Stomach (tissue), 9 donors: ENCODE measurements around the gene GADD45GIP1. TPM values are rescaled to one million over a fixed set of nuclear protein-coding genes. Genes with fewer than 3 reads are reported as not detected.

ENCODE experiments used
- DNase-seq, 2 donors: peaks; one replicate each; pipeline versions ENCODE4 v3.0.0 to v3.0.0-alpha.2; 2013 to 2019
- H3K27ac ChIP-seq, 5 donors: fragments of 200-600 bp in 4 of 5; sonication (generic) in 4 of 5; one replicate each; pipeline ENCODE4 v1.5.1; 2013 to 2019; ENCODE audit warnings: mild to moderate bottlenecking in 1 of 5, moderate library complexity in 1 of 5
- H3K27me3 ChIP-seq, 3 donors: fragments of 200-600 bp; sonication (generic); one replicate each; pipeline ENCODE4 v1.5.1; 2017 to 2019; ENCODE audit warnings: mixed run types in 1 of 3
- H3K36me3 ChIP-seq, 4 donors: fragments of 200-600 bp; sonication (generic); 1 replicate in 3 of 4; 2 replicates in 1 of 4; pipeline ENCODE4 v1.5.1; 2016 to 2019
- H3K4me1 ChIP-seq, 4 donors: fragments of 200-600 bp; sonication (generic); one replicate each; pipeline ENCODE4 v1.5.1; 2016 to 2019
- H3K4me3 ChIP-seq, 4 donors: fragments of 200-600 bp; sonication (generic) in 3 of 4; one replicate each; pipeline ENCODE4 v1.5.1; 2016 to 2019; ENCODE audit warnings: mild to moderate bottlenecking in 1 of 4
- H3K9me3 ChIP-seq, 4 donors: fragments of 200-600 bp; sonication (generic); one replicate each; pipeline ENCODE4 v1.5.1; 2016 to 2019
- POLR2A ChIP-seq, 4 donors: fragments of 450-650 bp; IDR thresholded peaks; one replicate each; pipeline ENCODE4 v1.6.1; 2016; ENCODE audit warnings: antibody characterized with exemption in 4 of 4, control low read depth in 2 of 4, mild to moderate bottlenecking in 1 of 4, moderate library complexity in 1 of 4
- POLR2AphosphoS5 ChIP-seq, 3 donors: sonication (generic); formaldehyde crosslinking; IDR thresholded peaks; one replicate each; pipeline ENCODE4 v1.6.1; 2016; ENCODE audit warnings: antibody characterized with exemption in 3 of 3
- WGBS, 5 donors: extraction: QIAGEN DNeasy Blood & Tissue Kit in 3 of 5; methylation state at CpG; one replicate each; pipeline versions ENCODE4 v1.1.5 to v1.1.7; 2013 to 2018; 5-methylcytosine and 5-hydroxymethylcytosine counted together
- intact Hi-C: fragments of 100-400 bp; cut with DNase I; formaldehyde crosslinking; loops from one replicate; pipeline ENCODE4 v1.15.1; 2023; ENCODE audit warnings: low total_unique reads
- polyA plus RNA-seq, 3 donors: library from polyadenylated mRNA; stranded (reverse); fragments of 200-250 nt; gene quantifications; one replicate each; pipeline ENCODE4 v1.2.3, GENCODE V29; 2013
- small RNA-seq, 4 donors: library from RNA; depleted of rRNA; stranded (forward); fragments of <200 nt; gene quantifications; one replicate each; pipeline ENCODE3, GENCODE V24; 2016
- total RNA-seq, 5 donors: library from RNA; depleted of rRNA; stranded (reverse); fragments of >200 nt; gene quantifications; one replicate each; pipeline versions ENCODE4 v1.1.0 to v1.2.3, GENCODE V29; 2014 to 2016
- donor health status: healthy with polysubstance abuse.
- donor health status: Bipolar disorder and iron deficiency.
- donor health status: healthy.

GADD45GIP1 gene
- total and polyA plus RNA-seq, 8 donors, result 1.8 to 93.3 (median 51.1) TPM

GRCh38 chr19:12907166-12907565 lies 49.9 kb downstream of the GADD45GIP1 start:
- H3K27me3 ChIP-seq, result no peaks in the 10 kb centered on the region
- no peak overlapping the region for H3K4me3 ChIP-seq
- peak overlapping the region; percentile 42 to 75 (median 60) for H3K27ac ChIP-seq
- TF ChIP-seq POLR2AphosphoS5 (IDR thresholded peaks at IDR 0.05), result peak in 2 of 3 donors; percentile 33 to 79
- TF ChIP-seq POLR2A (IDR thresholded peaks at IDR 0.05), result no peak
- DNase-seq, result peak; percentile 74 to 78
- H3K4me1 ChIP-seq, result peaks cover 0 to 8% (median 3%) of the 10 kb centered on the region in 4 donors
- WGBS, 5 donors, result 30 to 61% (median 49%) methylated on average over 9 of the region's 9 CpGs
- no peaks in the 10 kb centered on the region for H3K36me3 ChIP-seq
- intact Hi-C loops, result no loop called here
- no peaks in the 10 kb centered on the region for H3K9me3 ChIP-seq

Small RNA genes within 50 kb of the gene (small RNA-seq; reads per million reads assigned to genes)
- gene MIR5695 (0 to 0.10 (median 0) reads per million in 4 donors), gene MIR6515 (0 to 0.98 (median 0.48) reads per million in 4 donors)

Other genes with a start within 250 kb of the GADD45GIP1 start
- gene TNPO2, start 233.3 kb downstream of the GADD45GIP1 start, total RNA-seq, result 100 to 1,000 TPM in 1 of 5 donors, 10 to 100 TPM in 4; 20.6 to 143 (median 59.8) TPM
- gene TNPO2, start 233.3 kb downstream of the GADD45GIP1 start, polyA plus RNA-seq, result 10 to 100 TPM; 13.7 to 18.5 (median 17.2) TPM
- 100 to 1,000 TPM; 104 to 687 (median 176) TPM for gene TRIR, start 222.5 kb downstream of the GADD45GIP1 start, total RNA-seq
- gene TRIR, start 222.5 kb downstream of the GADD45GIP1 start, polyA plus RNA-seq, result 100 to 1,000 TPM; 341 to 367 (median 348) TPM
- gene GET3, start 219.7 kb downstream of the GADD45GIP1 start, total RNA-seq, result 10 to 100 TPM in 3 of 5 donors, 1 to 10 TPM in 1, under 1 TPM in 1; 0.89 to 27.2 (median 15.5) TPM
- 10 to 100 TPM; 55.1 to 90.4 (median 75.5) TPM for gene GET3, start 219.7 kb downstream of the GADD45GIP1 start, polyA plus RNA-seq
- gene BEST2, start 205.4 kb downstream of the GADD45GIP1 start, total RNA-seq, result 100 to 1,000 TPM in 1 of 5 donors, not detected in 4; 165 TPM
- gene BEST2, start 205.4 kb downstream of the GADD45GIP1 start, polyA plus RNA-seq, result under 1 TPM in 1 of 3 donors, not detected in 2; 0.08 TPM
- gene HOOK2, start 181.7 kb downstream of the GADD45GIP1 start, total RNA-seq, result 100 to 1,000 TPM in 3 of 5 donors, 10 to 100 TPM in 2; 33.0 to 797 (median 303) TPM
- gene HOOK2, start 181.7 kb downstream of the GADD45GIP1 start, polyA plus RNA-seq, result 10 to 100 TPM; 30.1 to 74.1 (median 66.7) TPM
- 100 to 1,000 TPM; 178 to 625 (median 336) TPM for gene JUNB, start 165.7 kb downstream of the GADD45GIP1 start, total RNA-seq
- gene JUNB, start 165.7 kb downstream of the GADD45GIP1 start, polyA plus RNA-seq, result 100 to 1,000 TPM; 128 to 152 (median 136) TPM
- 100 to 1,000 TPM; 118 to 284 (median 129) TPM for gene PRDX2, start 155.4 kb downstream of the GADD45GIP1 start, total RNA-seq
- gene PRDX2, start 155.4 kb downstream of the GADD45GIP1 start, polyA plus RNA-seq, result 100 to 1,000 TPM; 213 to 257 (median 240) TPM
- gene THSD8, start 155.2 kb downstream of the GADD45GIP1 start, total RNA-seq, result not detected
- gene THSD8, start 155.2 kb downstream of the GADD45GIP1 start, polyA plus RNA-seq, result 1 to 10 TPM; 2.9 to 8.3 (median 5.1) TPM
- gene RNASEH2A, start 150.6 kb downstream of the GADD45GIP1 start, total RNA-seq, result 10 to 100 TPM in 2 of 5 donors, 1 to 10 TPM in 2, under 1 TPM in 1; 0.45 to 36.2 (median 6.2) TPM
- 10 to 100 TPM in 1 of 3 donors, 1 to 10 TPM in 2; 5.4 to 10.6 (median 6.4) TPM for gene RNASEH2A, start 150.6 kb downstream of the GADD45GIP1 start, polyA plus RNA-seq
- not detected for gene RTBDN, start 122.6 kb downstream of the GADD45GIP1 start, total RNA-seq
- under 1 TPM in 1 of 3 donors, not detected in 2; 0.53 TPM for gene RTBDN, start 122.6 kb downstream of the GADD45GIP1 start, polyA plus RNA-seq
- 10 to 100 TPM in 1 of 5 donors, 1 to 10 TPM in 3, not detected in 1; 1.3 to 33.9 (median 5.9) TPM for gene MAST1, start 118.7 kb downstream of the GADD45GIP1 start, total RNA-seq
- gene MAST1, start 118.7 kb downstream of the GADD45GIP1 start, polyA plus RNA-seq, result 1 to 10 TPM in 1 of 3 donors, under 1 TPM in 2; 0.43 to 1.1 (median 0.56) TPM
- 10 to 100 TPM; 11.9 to 53.1 (median 30.4) TPM for gene DNASE2, start 75.8 kb downstream of the GADD45GIP1 start, total RNA-seq
- gene DNASE2, start 75.8 kb downstream of the GADD45GIP1 start, polyA plus RNA-seq, result 10 to 100 TPM in 2 of 3 donors, 1 to 10 TPM in 1; 9.0 to 26.2 (median 20.3) TPM
- under 1 TPM in 1 of 5 donors, not detected in 4; 0.18 TPM for gene KLF1, start 70.0 kb downstream of the GADD45GIP1 start, total RNA-seq
- gene KLF1, start 70.0 kb downstream of the GADD45GIP1 start, polyA plus RNA-seq, result under 1 TPM in 2 of 3 donors, not detected in 1; 0.05 to 0.19 TPM
- gene GCDH, start 66.1 kb downstream of the GADD45GIP1 start, total RNA-seq, result 10 to 100 TPM in 4 of 5 donors, not detected in 1; 17.5 to 30.8 (median 23.9) TPM
- gene GCDH, start 66.1 kb downstream of the GADD45GIP1 start, polyA plus RNA-seq, result 10 to 100 TPM; 21.6 to 26.6 (median 24.0) TPM
- not detected for gene SYCE2, start 37.9 kb downstream of the GADD45GIP1 start, total RNA-seq
- gene SYCE2, start 37.9 kb downstream of the GADD45GIP1 start, polyA plus RNA-seq, result under 1 TPM in 1 of 3 donors, not detected in 2; 0.23 TPM
- 100 to 1,000 TPM in 1 of 5 donors, 10 to 100 TPM in 4; 27.2 to 125 (median 51.9) TPM for gene FARSA, start 23.5 kb downstream of the GADD45GIP1 start, total RNA-seq
- 10 to 100 TPM; 34.7 to 40.3 (median 39.4) TPM for gene FARSA, start 23.5 kb downstream of the GADD45GIP1 start, polyA plus RNA-seq
- gene CALR, start 18.6 kb downstream of the GADD45GIP1 start, total RNA-seq, result 100 to 1,000 TPM; 337 to 947 (median 504) TPM
- 100 to 1,000 TPM in 2 of 3 donors, 10 to 100 TPM in 1; 71.2 to 236 (median 158) TPM for gene CALR, start 18.6 kb downstream of the GADD45GIP1 start, polyA plus RNA-seq
- 100 to 1,000 TPM in 3 of 5 donors, 10 to 100 TPM in 2; 44.1 to 144 (median 103) TPM for gene RAD23A, start 11.4 kb downstream of the GADD45GIP1 start, total RNA-seq
- 100 to 1,000 TPM; 101 to 141 (median 106) TPM for gene RAD23A, start 11.4 kb downstream of the GADD45GIP1 start, polyA plus RNA-seq
- under 1 TPM in 1 of 5 donors, not detected in 4; 0.58 TPM for gene DAND5, start 12.4 kb upstream of the GADD45GIP1 start, total RNA-seq
- under 1 TPM in 2 of 3 donors, not detected in 1; 0.12 to 0.13 TPM for gene DAND5, start 12.4 kb upstream of the GADD45GIP1 start, polyA plus RNA-seq
- 100 to 1,000 TPM in 1 of 5 donors, 10 to 100 TPM in 4; 14.0 to 183 (median 63.3) TPM for gene NFIX, start 38.3 kb upstream of the GADD45GIP1 start, total RNA-seq
- 10 to 100 TPM; 11.5 to 45.0 (median 30.2) TPM for gene NFIX, start 38.3 kb upstream of the GADD45GIP1 start, polyA plus RNA-seq
- 10 to 100 TPM in 2 of 5 donors, 1 to 10 TPM in 2, not detected in 1; 1.3 to 19.3 (median 7.6) TPM for gene LYL1, start 145.6 kb upstream of the GADD45GIP1 start, total RNA-seq
- 1 to 10 TPM; 4.1 to 5.5 (median 5.0) TPM for gene LYL1, start 145.6 kb upstream of the GADD45GIP1 start, polyA plus RNA-seq
- 100 to 1,000 TPM in 1 of 5 donors, 10 to 100 TPM in 4; 29.6 to 373 (median 36.5) TPM for gene TRMT1, start 159.5 kb upstream of the GADD45GIP1 start, total RNA-seq
- gene TRMT1, start 159.5 kb upstream of the GADD45GIP1 start, polyA plus RNA-seq, result 10 to 100 TPM; 64.7 to 88.2 (median 77.9) TPM
- gene NACC1, start 161.0 kb upstream of the GADD45GIP1 start, total RNA-seq, result 100 to 1,000 TPM in 1 of 5 donors, 10 to 100 TPM in 4; 10.1 to 122 (median 26.3) TPM
- gene NACC1, start 161.0 kb upstream of the GADD45GIP1 start, polyA plus RNA-seq, result 10 to 100 TPM in 1 of 3 donors, 1 to 10 TPM in 2; 6.9 to 26.2 (median 9.5) TPM
- 100 to 1,000 TPM in 3 of 5 donors, 10 to 100 TPM in 2; 20.4 to 942 (median 117) TPM for gene STX10, start 193.2 kb upstream of the GADD45GIP1 start, total RNA-seq
- 100 to 1,000 TPM in 1 of 3 donors, 10 to 100 TPM in 2; 74.8 to 114 (median 94.7) TPM for gene STX10, start 193.2 kb upstream of the GADD45GIP1 start, polyA plus RNA-seq
- gene IER2, start 193.2 kb upstream of the GADD45GIP1 start, total RNA-seq, result 100 to 1,000 TPM in 3 of 5 donors, 10 to 100 TPM in 2; 32.3 to 421 (median 150) TPM
- 10 to 100 TPM; 64.3 to 87.2 (median 64.6) TPM for gene IER2, start 193.2 kb upstream of the GADD45GIP1 start, polyA plus RNA-seq